Panc1 (cell line): ENCODE results near the gene OAS2. TPM values are rescaled to one million over a fixed set of nuclear protein-coding genes. Genes with fewer than 3 reads are reported as not detected.

Experiments used
- ATAC-seq: fragments of 200-7000 bp; cut with Tn5 transposase; 2 replicates; pipeline ENCODE4 v1.9.1; 2020; ENCODE audit warnings: mild to moderate bottlenecking, moderate library complexity
- BruUV-seq: library from RNA; stranded (reverse); fragments of 400-500 nt; replicated peaks from 2 replicates; lab custom pipeline; 2021; lab: Mats Ljungman, UMichigan
- CTCF ChIA-PET: fragments of 300-600 bp; sonication (Branson Sonifier 250); formaldehyde crosslinking; loops from one replicate; lab custom pipeline; 2022; ENCODE audit warnings: antibody characterized with exemption; lab: Charles Lee
- POLR2A ChIA-PET: fragments of 300-600 bp; sonication (Branson Sonifier 250); formaldehyde crosslinking; loops from one replicate; lab custom pipeline; 2022; ENCODE audit warnings: antibody characterized with exemption; lab: Charles Lee
- DNase-seq: peaks from one replicate; pipeline ENCODE4 v3.0.0-alpha.2; 2010; ENCODE audit warnings: low read depth, low spot score
- H3K27ac ChIP-seq: 2 replicates; pipeline ENCODE4 v1.5.1; 2011; ENCODE audit warnings: mild to moderate bottlenecking, low read length, inconsistent platforms
- H3K27me3 ChIP-seq: fragments of 200-500 bp; sonication (Bioruptor generic); 2 replicates; pipeline ENCODE4 v1.6.0; 2014; ENCODE audit warnings: low read length, inconsistent platforms; ENCODE audit not compliant: control insufficient read depth, insufficient read depth
- H3K36me3 ChIP-seq: fragments of 200-500 bp; sonication (Bioruptor generic); 2 replicates; pipeline ENCODE4 v1.5.1; 2014; ENCODE audit warnings: inconsistent platforms, mild to moderate bottlenecking, low read length, moderate library complexity; ENCODE audit not compliant: control insufficient read depth, insufficient read depth
- H3K4me1 ChIP-seq: 2 replicates; pipeline ENCODE4 v1.5.1; 2011; ENCODE audit warnings: inconsistent platforms, mild to moderate bottlenecking, low read length, moderate library complexity; ENCODE audit not compliant: control insufficient read depth, insufficient read depth
- H3K4me3 ChIP-seq, 2 experiments: 2 replicates each; pipeline ENCODE4 v1.5.1; 2011 to 2012; ENCODE audit warnings: low read depth in 2 of 2, low read length in 2 of 2, mild to moderate bottlenecking in 2 of 2, inconsistent platforms in 1 of 2, moderate library complexity in 1 of 2
- H3K9me3 ChIP-seq: fragments of 200-500 bp; sonication (Bioruptor generic); 2 replicates; pipeline ENCODE4 v1.5.1; 2014; ENCODE audit warnings: low read depth, mild to moderate bottlenecking, inconsistent platforms, low read length, moderate library complexity; ENCODE audit not compliant: control insufficient read depth, insufficient read depth
- CTCF ChIP-seq: fragments of 450-650 bp; IDR thresholded peaks from 2 replicates; pipeline ENCODE4 v1.5.1; 2017; ENCODE audit warnings: mild to moderate bottlenecking
- POLR2AphosphoS5 ChIP-seq: IDR thresholded peaks from 2 replicates; pipeline ENCODE4 v1.6.1; 2012; ENCODE audit warnings: mild to moderate bottlenecking, low read depth, low read length, moderate library complexity
- REST ChIP-seq, 2 experiments: IDR thresholded peaks; 2 replicates each; pipeline ENCODE4 v1.6.1; 2011 to 2012; ENCODE audit warnings: low read depth in 2 of 2, control low read depth in 1 of 2, low read length in 1 of 2, mild to moderate bottlenecking in 1 of 2, moderate library complexity in 1 of 2; ENCODE audit not compliant: insufficient read depth in 1 of 2
- SIN3A ChIP-seq: IDR thresholded peaks from 2 replicates; pipeline ENCODE4 v1.6.1; 2012; ENCODE audit warnings: low read depth, mild to moderate bottlenecking, low read length, moderate library complexity, borderline replicate concordance; ENCODE audit not compliant: insufficient read depth
- TCF7L2 ChIP-seq: IDR thresholded peaks from 2 replicates; pipeline ENCODE4 v1.6.1; 2011; ENCODE audit warnings: mild to moderate bottlenecking, low read depth, low read length, inconsistent platforms
- in situ Hi-C: cut with HindIII; loops from 2 replicates; pipeline ENCODE4 v1.10.0; 2016; ENCODE audit warnings: low sequenced_read_pairs, low pct_unique_long_range_greater_than_20kb
- intact Hi-C: fragments of 100-400 bp; cut with micrococcal nuclease; formaldehyde crosslinking; loops from one replicate; pipeline ENCODE4 v1.10.0; 2022; ENCODE audit not compliant: unreplicated experiment
- total RNA-seq: library from RNA; stranded (reverse); gene quantifications from one replicate; pipeline ENCODE4 v1.2.1, GENCODE V29; 2021; ENCODE audit not compliant: unreplicated experiment

OAS2 gene
- total RNA-seq, 1 experiment from 2014 or later, result 2.7 TPM

GRCh38 chr12:113006206-113006605 is 27.9 kb downstream of the OAS2 start:
- TF ChIP-seq POLR2AphosphoS5 (no peak), SIN3A (no peak), TCF7L2 (no peak), CTCF (no peak), REST (IDR thresholded peaks at IDR 0.05; ENCODE audit: insufficient read depth in 1 of 2, low read depth in 2 of 2, low read length in 1 of 2) (no peak)
- H3K27me3 ChIP-seq, result peaks cover 33% of the 10 kb centered on the region
- no peak for ATAC-seq
- no peaks in the 10 kb centered on the region for H3K4me1 ChIP-seq
- no TSS peak for BruUV-seq
- POLR2A ChIA-PET, result interaction anchor here (0.7 kb wide), 1 partner anchor 137 kb away, joined by 3 read pairs; no protein-coding TSS in a partner anchor
- no peaks in the 10 kb centered on the region for H3K36me3 ChIP-seq
- intact Hi-C loops (no loop called here), in situ Hi-C loops (no loop called here)
- H3K27ac ChIP-seq, result no peak overlapping the region
- no peak for DNase-seq
- H3K4me3 ChIP-seq, result no peak overlapping the region
- CTCF ChIA-PET, result interaction anchor here (0.6 to 2.0 kb wide), 2 partner anchors 14 to 92 kb away, joined by 3 to 9 read pairs; no protein-coding TSS in a partner anchor
- no peaks in the 10 kb centered on the region; the same call in 1 of the 2 replicates for H3K9me3 ChIP-seq

GRCh38 chr12:113006641-113007040 is 28.3 kb downstream of the OAS2 start:
- no peaks in the 10 kb centered on the region for H3K4me1 ChIP-seq
- H3K9me3 ChIP-seq, result no peaks in the 10 kb centered on the region; the same call in 1 of the 2 replicates
- DNase-seq (no peak), ATAC-seq (no peak)
- no peak overlapping the region for H3K4me3 ChIP-seq
- intact Hi-C loops (no loop called here), in situ Hi-C loops (no loop called here)
- no peaks in the 10 kb centered on the region for H3K36me3 ChIP-seq
- TF ChIP-seq CTCF (no peak), POLR2AphosphoS5 (no peak), REST (IDR thresholded peaks at IDR 0.05; ENCODE audit: insufficient read depth in 1 of 2, low read depth in 2 of 2, low read length in 1 of 2) (no peak), TCF7L2 (no peak), SIN3A (no peak)
- no TSS peak for BruUV-seq
- H3K27ac ChIP-seq, result no peak overlapping the region
- peaks cover 33% of the 10 kb centered on the region for H3K27me3 ChIP-seq
- ChIA-PET CTCF (interaction anchor here (0.6 to 2.0 kb wide), 5 partner anchors 14 to 106 kb away, joined by 3 to 9 read pairs (median 6); no protein-coding TSS in a partner anchor), POLR2A (no interaction called here)
